AG09309 (cell line): ENCODE data around the gene MEGF10.
A peak's percentile ranks its signal among the peaks of the same experiment; 100 is the strongest.

ENCODE experiments used
- DNase-seq: peaks from one replicate; pipeline ENCODE4 v3.0.0-alpha.2; 2010; ENCODE audit warnings: low read depth
- H3K4me3 ChIP-seq: 2 replicates; pipeline ENCODE4 v1.5.1; 2011; ENCODE audit warnings: mild to moderate bottlenecking, low read depth, low read length, moderate library complexity; ENCODE audit not compliant: control insufficient read depth
- TF ChIP-seq, protein P1 (sequence below): IDR thresholded peaks from 2 replicates; pipeline ENCODE4 v1.5.1; 2011; ENCODE audit warnings: mild to moderate bottlenecking, low read depth, low read length, inconsistent platforms; ENCODE audit not compliant: insufficient read depth, control insufficient read depth; ENCODE audit errors: missing control alignments

Gene MEGF10

DNA sequence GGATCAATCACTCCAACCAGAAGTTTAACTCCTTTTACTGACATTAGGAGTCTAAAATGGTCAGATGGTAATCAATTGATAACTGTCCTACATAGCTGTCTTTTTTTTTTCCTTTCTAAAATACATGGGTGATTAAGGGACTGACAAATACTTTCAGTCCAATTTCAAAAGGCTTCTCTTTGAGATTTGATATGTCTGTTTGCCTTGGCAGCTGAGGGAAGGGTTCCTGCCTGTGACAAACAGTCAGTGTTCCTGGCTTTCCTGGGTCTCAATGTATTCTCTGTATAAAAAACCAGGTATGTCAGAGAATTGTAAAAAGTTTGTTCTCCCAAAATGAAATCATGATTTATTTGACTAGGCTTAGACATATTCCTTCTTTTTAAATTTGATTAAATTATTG lies 84.5 kb downstream of the MEGF10 start:
- TF ChIP-seq, protein P1, sequence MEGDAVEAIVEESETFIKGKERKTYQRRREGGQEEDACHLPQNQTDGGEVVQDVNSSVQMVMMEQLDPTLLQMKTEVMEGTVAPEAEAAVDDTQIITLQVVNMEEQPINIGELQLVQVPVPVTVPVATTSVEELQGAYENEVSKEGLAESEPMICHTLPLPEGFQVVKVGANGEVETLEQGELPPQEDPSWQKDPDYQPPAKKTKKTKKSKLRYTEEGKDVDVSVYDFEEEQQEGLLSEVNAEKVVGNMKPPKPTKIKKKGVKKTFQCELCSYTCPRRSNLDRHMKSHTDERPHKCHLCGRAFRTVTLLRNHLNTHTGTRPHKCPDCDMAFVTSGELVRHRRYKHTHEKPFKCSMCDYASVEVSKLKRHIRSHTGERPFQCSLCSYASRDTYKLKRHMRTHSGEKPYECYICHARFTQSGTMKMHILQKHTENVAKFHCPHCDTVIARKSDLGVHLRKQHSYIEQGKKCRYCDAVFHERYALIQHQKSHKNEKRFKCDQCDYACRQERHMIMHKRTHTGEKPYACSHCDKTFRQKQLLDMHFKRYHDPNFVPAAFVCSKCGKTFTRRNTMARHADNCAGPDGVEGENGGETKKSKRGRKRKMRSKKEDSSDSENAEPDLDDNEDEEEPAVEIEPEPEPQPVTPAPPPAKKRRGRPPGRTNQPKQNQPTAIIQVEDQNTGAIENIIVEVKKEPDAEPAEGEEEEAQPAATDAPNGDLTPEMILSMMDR: no peak
- H3K4me3 ChIP-seq: no peak overlapping the region
- DNase-seq: no peak

DNA sequence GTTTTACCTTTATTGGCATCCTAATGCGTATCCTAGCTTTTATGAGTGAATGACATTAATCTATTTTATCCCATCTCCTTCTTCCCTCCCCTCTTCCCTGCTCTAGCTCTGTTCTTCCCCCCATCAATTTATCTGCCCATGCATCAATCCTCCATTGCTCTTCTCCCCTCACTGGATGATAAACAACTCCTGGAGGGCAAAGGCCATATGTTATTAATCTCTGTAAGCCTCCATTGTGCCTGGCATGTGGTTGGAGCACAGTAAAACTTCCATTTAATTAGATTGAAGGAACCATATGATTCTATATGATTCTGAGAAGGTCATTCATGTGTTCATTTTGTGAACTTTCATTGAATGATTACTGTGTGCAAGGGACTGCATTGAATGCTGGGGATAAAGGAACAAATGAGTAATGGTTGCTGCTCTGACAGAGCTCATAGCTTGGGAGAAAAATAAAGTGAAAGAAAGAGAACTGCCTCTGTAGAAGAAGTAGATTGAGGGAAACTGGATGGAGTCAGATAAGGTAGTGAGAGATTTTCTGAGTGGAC lies 85.0 kb downstream of the MEGF10 start:
- TF ChIP-seq, protein P1: no peak
- no peak for DNase-seq
- H3K4me3 ChIP-seq: no peak overlapping the region

DNA sequence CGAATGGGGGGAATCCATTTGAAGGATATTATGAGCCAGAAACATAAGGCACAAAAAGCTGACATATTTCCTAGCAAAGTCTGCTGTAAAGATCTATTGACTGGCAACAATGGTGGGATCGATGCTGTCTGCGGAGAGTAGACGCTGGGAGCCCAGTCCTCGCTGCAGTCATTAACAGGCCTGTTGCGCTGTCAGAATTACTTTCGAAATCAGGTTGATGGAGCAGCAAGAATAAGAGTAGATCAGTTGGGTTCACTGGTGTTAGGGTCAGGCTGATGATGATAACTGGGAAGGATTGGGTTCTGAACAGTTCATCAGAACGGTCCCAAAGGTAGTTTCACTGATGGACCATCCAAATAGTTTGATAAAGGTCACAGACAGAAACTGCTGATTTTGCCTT lies 87.1 kb downstream of the MEGF10 start:
- no peak overlapping the region for H3K4me3 ChIP-seq
- TF ChIP-seq, protein P1: no peak
- DNase-seq: no peak

DNA sequence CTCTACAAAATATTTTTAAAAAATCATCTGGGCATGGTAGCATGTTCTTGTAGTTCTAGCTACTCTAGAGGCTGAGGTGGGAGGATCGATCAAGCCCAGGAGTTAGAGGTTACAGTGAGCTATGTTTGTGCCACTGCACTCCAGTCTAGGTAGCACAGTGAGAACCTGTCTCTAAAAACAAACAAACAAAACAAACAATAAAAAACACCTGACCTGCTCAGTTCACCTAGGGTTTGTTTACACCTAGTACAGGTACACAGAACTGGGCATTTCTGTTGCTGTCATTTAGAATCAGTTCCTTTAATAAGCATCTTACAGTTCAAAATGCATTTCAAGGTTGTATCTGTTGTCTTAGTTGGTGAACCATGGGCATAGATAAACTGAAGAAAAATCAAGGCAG lies 95.3 kb downstream of the MEGF10 start:
- DNase-seq: no peak
- no peak overlapping the region for H3K4me3 ChIP-seq
- TF ChIP-seq, protein P1: no peak

DNA sequence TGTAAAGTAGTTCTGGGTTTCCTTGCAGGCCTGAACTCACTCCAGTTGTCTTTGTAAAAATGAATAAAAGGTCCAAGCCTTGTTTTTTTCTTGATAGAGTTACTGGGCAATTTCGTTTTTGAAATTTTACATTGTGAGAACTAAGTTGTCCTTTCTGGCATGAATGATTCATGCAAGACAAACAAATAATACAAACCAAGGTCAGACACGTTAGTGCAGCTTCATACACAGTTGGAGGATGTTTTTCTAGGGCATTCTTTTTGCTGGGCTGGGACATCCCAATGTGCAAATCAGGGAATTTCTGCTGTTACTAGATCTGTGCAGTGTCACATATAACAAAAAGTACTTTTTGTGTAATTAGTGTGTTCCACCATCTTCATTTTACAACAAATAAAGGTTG lies 96.0 kb downstream of the MEGF10 start:
- TF ChIP-seq, protein P1: no peak
- no peak overlapping the region for H3K4me3 ChIP-seq
- DNase-seq: peak; percentile 11

DNA sequence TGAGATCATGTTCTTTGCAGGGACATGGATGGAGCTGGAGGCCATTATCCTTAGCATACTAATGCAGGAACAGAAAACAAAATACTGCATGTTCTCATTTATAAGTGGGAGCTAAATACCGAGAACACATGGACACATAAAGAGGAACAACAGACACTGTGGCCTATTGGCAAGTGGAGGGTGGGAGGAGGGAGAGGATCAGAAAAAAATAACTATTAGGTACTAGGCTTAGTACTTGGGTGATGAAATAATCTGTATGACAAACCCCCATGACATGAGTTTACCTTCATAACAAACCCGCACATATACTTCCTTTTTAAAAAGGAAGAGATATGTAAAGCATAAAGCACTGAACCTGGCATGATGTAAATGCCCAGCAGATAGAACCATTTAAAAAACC lies 99.0 kb downstream of the MEGF10 start:
- H3K4me3 ChIP-seq: no peak overlapping the region
- TF ChIP-seq, protein P1: no peak
- DNase-seq: no peak

DNA sequence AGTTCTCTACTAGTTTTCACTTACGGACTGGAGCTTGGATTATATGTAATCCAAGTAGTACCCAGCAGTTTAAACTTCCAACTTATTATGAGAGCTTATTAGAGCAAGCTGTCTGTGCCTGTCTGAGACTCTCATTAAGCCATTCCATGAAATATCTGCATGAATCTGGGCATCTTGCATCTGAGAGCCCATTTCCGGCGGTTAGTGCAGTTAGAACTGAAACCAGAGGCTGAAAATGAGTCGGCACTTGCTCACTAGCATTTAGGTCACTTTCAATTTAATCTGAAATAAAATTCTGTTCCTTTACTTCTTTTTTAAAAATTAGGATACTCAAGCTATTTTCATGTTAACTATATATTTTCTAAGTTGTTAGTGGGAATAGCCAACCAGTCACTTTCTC lies 102.2 kb downstream of the MEGF10 start:
- no peak for DNase-seq
- H3K4me3 ChIP-seq: no peak overlapping the region
- TF ChIP-seq, protein P1: no peak
